IPS DF 4.7 (cell line): ENCODE data around the gene CACHD1.

ENCODE experiments used
- DNase-seq: peaks from one replicate; pipeline ENCODE4 v3.0.0-alpha.2; 2013; ENCODE audit warnings: low spot score; ENCODE audit errors: extremely low read depth

CACHD1 gene

DNA sequence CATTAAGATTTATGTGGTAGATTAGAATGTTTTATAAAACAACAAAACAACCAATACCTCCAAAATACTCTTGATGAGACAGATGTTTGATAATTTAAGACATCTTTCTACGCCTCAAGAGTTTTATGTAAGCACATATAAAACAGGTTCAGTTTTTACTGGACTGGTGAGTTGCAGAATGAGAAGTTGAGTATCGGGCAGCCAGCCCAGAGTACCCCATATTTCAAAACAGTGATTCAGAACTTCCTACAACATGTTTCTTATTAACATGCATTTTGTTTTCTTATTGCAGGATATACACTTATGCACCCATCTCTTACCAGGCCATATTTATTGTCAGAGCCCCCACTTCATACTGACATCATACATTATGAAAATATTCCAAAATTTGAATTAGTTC lies 183.5 kb downstream of the CACHD1 start:
- DNase-seq = no peak

DNA sequence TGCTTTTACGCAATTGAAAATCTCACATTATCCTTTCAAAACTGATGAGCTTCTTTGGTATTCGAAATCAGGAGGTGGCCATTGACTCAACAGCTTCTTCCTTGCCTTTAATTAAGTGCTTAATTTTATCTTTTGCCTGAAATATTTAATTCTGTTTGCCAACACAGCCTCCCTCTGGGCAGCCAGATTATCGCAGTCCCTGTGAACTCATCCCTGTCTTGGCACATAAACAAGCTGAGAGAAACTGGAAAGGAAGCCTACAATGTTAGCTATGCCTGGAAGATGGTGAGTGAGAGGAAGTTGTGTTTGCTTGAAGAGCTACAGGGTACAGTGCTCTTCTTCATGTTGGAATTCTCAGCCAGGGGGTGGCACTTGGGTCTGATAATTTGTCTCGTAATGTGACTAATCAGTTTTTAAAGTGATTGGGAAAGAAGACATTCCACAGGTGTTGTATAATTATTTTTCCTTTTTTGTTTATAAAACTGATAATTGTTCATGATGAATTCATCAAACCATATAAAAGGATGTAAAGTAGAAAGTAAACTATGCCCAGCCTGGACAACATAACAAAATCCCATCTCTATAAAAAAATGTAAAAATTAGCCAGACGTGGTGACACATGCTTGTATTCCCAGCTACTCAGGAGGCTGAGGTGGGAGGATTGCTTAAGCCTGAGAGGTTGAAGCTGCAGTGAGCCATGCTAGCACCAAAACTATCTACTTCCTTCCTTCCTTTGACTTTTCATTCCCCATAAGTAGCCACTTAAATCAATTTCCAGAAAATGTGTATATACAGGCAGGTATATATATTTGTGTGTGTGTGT lies 184.8 kb downstream of the CACHD1 start:
- DNase-seq = no peak

- DNase-seq = no peak
Measured at GRCh38 chr1:64655861-64656260, 185.9 kb downstream of the CACHD1 start.

- no peak for DNase-seq
Measured at GRCh38 chr1:64659478-64660138, 189.7 kb downstream of the CACHD1 start.

DNA sequence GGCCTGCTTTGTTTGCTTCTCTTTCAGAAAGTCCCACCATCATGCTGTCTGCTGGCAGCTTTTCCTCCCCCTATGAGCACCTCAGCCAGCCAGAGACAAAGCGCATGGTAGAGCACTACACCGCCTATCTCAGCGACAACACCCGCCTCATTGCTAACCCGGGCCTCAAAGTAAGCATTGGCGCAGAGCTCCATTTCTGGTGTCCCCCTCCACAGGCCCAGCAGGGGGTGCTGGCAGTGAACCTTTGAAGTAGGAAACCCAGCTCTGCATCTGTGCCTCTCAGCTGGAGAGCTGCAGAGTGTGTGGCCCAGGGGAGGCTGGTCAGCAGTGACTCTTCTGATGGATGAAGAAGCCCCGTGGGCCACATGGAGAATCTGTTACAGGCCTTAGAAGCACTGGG lies 193.7 kb downstream of the CACHD1 start:
- DNase-seq = no peak

GRCh38 chr1:64664299-64664698 lies 194.4 kb downstream of the CACHD1 start:
- no peak for DNase-seq

DNA sequence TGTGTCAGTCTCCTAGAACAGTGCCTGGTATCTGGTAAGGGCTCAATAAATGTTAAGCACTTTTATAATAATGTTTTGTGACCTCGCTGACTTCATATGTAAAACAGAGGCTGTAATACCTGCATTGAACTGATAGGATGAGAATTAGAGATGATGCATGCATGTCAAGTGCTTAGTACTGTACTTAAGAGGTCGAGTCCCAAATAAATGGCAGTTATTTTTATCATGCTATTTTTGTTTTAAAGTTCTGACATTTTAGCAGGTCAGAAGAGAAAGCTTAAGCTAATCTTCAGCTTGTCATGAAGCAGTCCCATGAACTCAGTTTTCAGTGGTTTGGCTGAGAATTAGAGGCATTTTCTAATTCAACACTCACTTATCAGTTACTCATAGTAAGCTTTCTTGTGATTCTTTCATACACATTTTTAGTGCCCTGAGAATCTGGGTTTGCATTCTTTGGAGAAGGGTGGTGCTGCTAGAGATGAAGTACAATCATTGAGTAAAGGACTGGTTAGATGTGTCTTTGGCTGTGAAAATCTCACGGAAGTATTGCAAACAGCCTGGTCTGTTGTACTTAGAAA lies 199.3 kb downstream of the CACHD1 start:
- DNase-seq = no peak

- DNase-seq = no peak
Measured at GRCh38 chr1:64675718-64676345, 205.9 kb downstream of the CACHD1 start.

DNA sequence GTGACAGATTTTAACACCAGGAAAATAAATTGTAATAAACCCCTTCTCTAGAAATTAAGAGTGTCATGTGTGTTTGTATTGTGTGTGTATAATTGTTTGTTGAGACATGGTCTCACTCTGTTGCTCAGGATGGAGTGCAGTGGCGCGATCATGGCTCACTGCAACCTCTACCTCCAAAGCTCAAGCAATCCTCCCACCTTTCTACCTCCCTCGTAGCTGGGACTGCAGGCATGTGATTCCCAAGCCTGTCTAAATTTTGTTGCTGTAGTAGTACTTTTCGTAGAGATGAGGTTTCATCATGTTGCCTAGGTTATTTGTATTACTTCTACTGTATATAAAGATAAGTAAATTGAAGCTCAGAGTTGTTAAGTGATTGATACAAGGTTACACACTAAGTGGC lies 206.5 kb downstream of the CACHD1 start:
- DNase-seq = no peak

- no peak for DNase-seq
Measured at GRCh38 chr1:64677532-64677931, 207.6 kb downstream of the CACHD1 start.

DNA sequence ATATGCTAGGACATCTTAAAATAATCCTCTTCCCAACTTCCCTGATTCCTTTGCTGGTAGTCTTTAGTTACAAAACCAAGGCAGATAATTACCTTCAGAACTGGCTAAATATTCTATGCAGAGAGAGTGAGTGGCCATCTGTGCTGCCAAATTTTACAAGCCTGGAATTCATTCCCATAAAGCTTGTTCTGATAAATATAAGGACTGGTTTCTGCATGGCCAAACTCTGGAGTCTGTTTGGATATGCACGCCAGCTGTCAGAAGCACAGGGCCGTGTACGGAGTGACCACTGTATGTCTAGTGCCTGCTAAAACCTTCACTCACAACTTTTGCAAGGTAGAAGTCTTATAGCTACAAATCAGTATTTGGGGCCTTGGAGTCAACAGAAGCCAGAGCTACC lies 208.4 kb downstream of the CACHD1 start:
- DNase-seq = no peak

GRCh38 chr1:64679177-64679576 lies 209.2 kb downstream of the CACHD1 start:
- no peak for DNase-seq

- DNase-seq = no peak
Measured at GRCh38 chr1:64680599-64680998, 210.7 kb downstream of the CACHD1 start.

GRCh38 chr1:64681043-64681442 lies 211.1 kb downstream of the CACHD1 start:
- no peak for DNase-seq

DNA sequence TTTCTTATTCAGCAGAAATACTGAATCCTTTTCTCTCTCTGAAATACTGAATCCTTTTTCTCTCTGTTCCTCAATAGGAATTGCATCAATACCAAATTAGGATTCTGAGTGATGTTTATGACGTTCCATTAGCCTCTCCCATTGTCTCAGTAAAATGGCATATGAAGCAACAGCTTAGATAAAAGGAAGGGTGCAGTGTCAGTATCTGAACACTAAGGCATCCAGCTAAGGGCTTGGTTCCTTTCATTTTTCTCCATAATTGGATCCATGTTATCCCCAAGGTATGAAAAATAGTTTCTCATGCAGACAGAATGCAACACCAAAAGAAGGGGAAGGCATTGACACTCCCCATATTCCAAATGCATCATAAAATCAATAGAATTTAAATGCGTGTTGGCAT lies 213.5 kb downstream of the CACHD1 start:
- no peak for DNase-seq

- no peak for DNase-seq
Measured at GRCh38 chr1:64685217-64685616, 215.3 kb downstream of the CACHD1 start.

DNA sequence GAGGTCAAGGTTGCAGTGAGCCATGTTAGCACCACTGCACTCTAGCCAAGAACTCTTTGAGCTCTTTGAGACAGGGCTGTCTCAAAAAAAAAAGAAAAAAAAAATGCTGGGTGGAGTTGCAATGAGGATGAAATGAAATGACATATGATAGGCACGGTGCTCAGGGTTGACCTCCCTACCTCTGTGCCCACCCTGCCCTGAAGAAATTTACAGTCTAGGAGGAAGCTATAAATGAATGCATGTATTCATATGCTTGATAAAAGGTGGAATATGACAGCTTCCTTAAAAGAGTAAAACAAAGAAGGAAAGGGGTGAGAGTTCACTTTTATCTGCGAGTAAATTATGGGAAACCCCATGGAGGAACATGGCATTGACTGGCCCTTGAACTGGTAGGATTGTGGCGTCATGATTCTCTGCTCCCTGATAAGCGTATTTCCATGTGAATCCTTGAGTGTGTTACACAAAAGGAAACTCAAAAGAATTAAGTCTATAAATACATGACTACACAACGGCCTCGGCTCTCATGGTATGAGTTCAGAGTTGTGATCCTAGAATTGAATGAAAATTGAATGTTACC lies 215.9 kb downstream of the CACHD1 start:
- DNase-seq = no peak

- no peak for DNase-seq
Measured at GRCh38 chr1:64686828-64687724, 217.1 kb downstream of the CACHD1 start.

GRCh38 chr1:64687725-64688327 lies 217.9 kb downstream of the CACHD1 start:
- no peak for DNase-seq

GRCh38 chr1:64691626-64692025 lies 221.7 kb downstream of the CACHD1 start:
- DNase-seq = no peak
